H1 (cell line): ENCODE measurements around the gene FAM72A.
A peak's percentile ranks its signal among the peaks of the same experiment; 100 is the strongest.
"Not testable (repeated sequence)": the region's sequence is repeated elsewhere in the genome, so short reads cannot be mapped to it uniquely, and the experiment has no call there.

Experiments
- ASH2L ChIP-seq: fragments of 200-600, 300-600 bp; sonication (generic); IDR thresholded peaks from one replicate; pipeline ENCODE4 v1.7.1; 2017; ENCODE audit warnings: low read length
- CREB1 ChIP-seq: IDR thresholded peaks from 2 replicates; pipeline ENCODE4 v1.6.1; 2012; ENCODE audit warnings: inconsistent platforms
- EP300 ChIP-seq, 2 experiments: IDR thresholded peaks; 1 replicate in 1 of 2; 2 replicates in 1 of 2; pipeline ENCODE4 v1.6.1; 2011 to 2012; ENCODE audit warnings: low read depth in 2 of 2, low read length in 2 of 2, mild to moderate bottlenecking in 2 of 2, borderline replicate concordance in 1 of 2, inconsistent platforms in 1 of 2, moderate library complexity in 1 of 2
- EZH2 ChIP-seq: fragments of 200-600 bp; sonication (generic); IDR thresholded peaks from 2 replicates; pipeline ENCODE4 v1.7.1; 2012; ENCODE audit warnings: low read depth, mild to moderate bottlenecking, moderate library complexity, low read length, inconsistent platforms; ENCODE audit not compliant: severe bottlenecking
- FOSL1 ChIP-seq: IDR thresholded peaks from 2 replicates; pipeline ENCODE4 v1.6.1; 2011; ENCODE audit warnings: mild to moderate bottlenecking, low read depth, low read length, moderate library complexity; ENCODE audit not compliant: insufficient read depth
- HDAC2 ChIP-seq, 2 experiments: fragments of 300-600 bp in 1 of 2; sonication (generic) in 1 of 2; IDR thresholded peaks; 2 replicates each; pipeline ENCODE4 v1.6.1; 2011 to 2012; ENCODE audit warnings: low read depth in 2 of 2, low read length in 2 of 2, mild to moderate bottlenecking in 2 of 2, moderate library complexity in 2 of 2, borderline replicate concordance in 1 of 2, inconsistent platforms in 1 of 2
- POLR2A ChIP-seq, 2 experiments: IDR thresholded peaks; 1 replicate in 1 of 2; 2 replicates in 1 of 2; pipeline ENCODE4 v1.6.1; 2011; ENCODE audit warnings: low read depth in 2 of 2, low read length in 2 of 2, mild to moderate bottlenecking in 2 of 2; ENCODE audit errors: control extremely low read depth in 1 of 2
- YY1 ChIP-seq: IDR thresholded peaks from 2 replicates; pipeline ENCODE4 v1.6.1; 2011; ENCODE audit warnings: low read depth, mild to moderate bottlenecking, low read length
- ZNF274 ChIP-seq: IDR thresholded peaks from 2 replicates; pipeline ENCODE4 v1.7.0; 2012; ENCODE audit warnings: low read length, borderline replicate concordance; ENCODE audit errors: extremely low read depth
- TF ChIP-seq, protein P1 (sequence below), 3 experiments: IDR thresholded peaks; 1 replicate in 2 of 3; 2 replicates in 1 of 3; pipeline versions ENCODE4 v1.5.1 to v1.6.1; 2011; ENCODE audit warnings: low read length in 3 of 3, mild to moderate bottlenecking in 3 of 3, inconsistent platforms in 2 of 3, low read depth in 1 of 3, moderate library complexity in 1 of 3; ENCODE audit not compliant: insufficient read depth in 1 of 3; ENCODE audit errors: control extremely low read depth in 1 of 3
- TF ChIP-seq, protein P2 (sequence below): IDR thresholded peaks from 2 replicates; pipeline ENCODE4 v1.6.1; 2012; ENCODE audit warnings: inconsistent platforms
- TF ChIP-seq, protein P3 (sequence below): IDR thresholded peaks from 2 replicates; pipeline ENCODE4 v1.6.1; 2011; ENCODE audit warnings: low read depth, mild to moderate bottlenecking, low read length; ENCODE audit not compliant: insufficient read depth

DNA sequence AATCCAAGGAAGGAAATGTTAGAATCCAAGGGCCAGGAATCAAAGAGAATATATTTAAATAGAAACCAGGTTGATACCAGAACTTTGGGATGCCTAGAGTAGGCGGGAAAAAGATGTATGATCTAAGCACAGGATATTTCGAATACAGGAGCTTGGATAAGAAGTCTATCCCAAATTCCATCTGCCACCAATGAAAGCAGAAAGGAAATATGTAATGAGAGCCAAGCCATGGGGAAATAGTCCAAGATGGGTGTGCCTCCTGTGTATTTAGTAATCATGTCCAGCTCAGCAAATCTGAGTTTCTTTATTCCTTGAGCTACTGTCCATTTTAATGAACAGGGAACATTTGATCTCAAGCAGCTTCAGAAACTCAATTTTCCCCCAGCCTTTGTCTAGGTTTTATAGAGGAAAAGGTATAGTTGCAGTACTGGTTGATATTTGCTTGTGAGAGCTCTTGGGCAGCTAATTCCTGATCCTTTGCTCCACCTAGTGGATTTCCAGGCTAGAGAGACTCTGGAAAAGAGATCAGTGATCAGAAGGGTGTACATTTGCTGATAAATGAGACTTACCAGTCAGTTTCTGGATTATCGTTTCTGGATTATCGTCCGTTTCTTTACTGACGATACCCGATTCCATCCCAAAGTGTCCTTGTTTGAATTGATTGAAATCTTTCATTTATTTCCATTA lies 28.3 kb downstream of the FAM72A start:
- not testable (repeated sequence) for TF ChIP-seq YY1; CREB1; HDAC2 (IDR thresholded peaks at IDR 0.05; ENCODE audit: borderline replicate concordance in 1 of 2, low read depth in 2 of 2, low read length in 2 of 2); POLR2A (IDR thresholded peaks at IDR 0.05; ENCODE audit: control extremely low read depth in 1 of 2, low read depth in 2 of 2, low read length in 2 of 2); FOSL1; EZH2; ASH2L; ZNF274; EP300 (IDR thresholded peaks at IDR 0.05; ENCODE audit: borderline replicate concordance in 1 of 2, low read depth in 2 of 2, low read length in 2 of 2)
- TF ChIP-seq, protein P1, sequence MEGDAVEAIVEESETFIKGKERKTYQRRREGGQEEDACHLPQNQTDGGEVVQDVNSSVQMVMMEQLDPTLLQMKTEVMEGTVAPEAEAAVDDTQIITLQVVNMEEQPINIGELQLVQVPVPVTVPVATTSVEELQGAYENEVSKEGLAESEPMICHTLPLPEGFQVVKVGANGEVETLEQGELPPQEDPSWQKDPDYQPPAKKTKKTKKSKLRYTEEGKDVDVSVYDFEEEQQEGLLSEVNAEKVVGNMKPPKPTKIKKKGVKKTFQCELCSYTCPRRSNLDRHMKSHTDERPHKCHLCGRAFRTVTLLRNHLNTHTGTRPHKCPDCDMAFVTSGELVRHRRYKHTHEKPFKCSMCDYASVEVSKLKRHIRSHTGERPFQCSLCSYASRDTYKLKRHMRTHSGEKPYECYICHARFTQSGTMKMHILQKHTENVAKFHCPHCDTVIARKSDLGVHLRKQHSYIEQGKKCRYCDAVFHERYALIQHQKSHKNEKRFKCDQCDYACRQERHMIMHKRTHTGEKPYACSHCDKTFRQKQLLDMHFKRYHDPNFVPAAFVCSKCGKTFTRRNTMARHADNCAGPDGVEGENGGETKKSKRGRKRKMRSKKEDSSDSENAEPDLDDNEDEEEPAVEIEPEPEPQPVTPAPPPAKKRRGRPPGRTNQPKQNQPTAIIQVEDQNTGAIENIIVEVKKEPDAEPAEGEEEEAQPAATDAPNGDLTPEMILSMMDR (IDR thresholded peaks at IDR 0.05; ENCODE audit: control extremely low read depth in 1 of 3, insufficient read depth in 1 of 3, low read depth in 1 of 3, low read length in 3 of 3): peak in 1 of 3 experiments; percentile 10; a peak in 1 of 4 replicates
- TF ChIP-seq, protein P2, sequence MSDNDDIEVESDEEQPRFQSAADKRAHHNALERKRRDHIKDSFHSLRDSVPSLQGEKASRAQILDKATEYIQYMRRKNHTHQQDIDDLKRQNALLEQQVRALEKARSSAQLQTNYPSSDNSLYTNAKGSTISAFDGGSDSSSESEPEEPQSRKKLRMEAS: not testable (repeated sequence)
- TF ChIP-seq, protein P3, sequence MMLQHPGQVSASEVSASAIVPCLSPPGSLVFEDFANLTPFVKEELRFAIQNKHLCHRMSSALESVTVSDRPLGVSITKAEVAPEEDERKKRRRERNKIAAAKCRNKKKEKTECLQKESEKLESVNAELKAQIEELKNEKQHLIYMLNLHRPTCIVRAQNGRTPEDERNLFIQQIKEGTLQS: not testable (repeated sequence)
